GM12878 (cell line): ENCODE measurements around the gene GALNT18.

ENCODE experiments used
- POLR2A ChIP-seq: IDR thresholded peaks from 2 replicates; pipeline ENCODE4 v1.6.1; 2011; ENCODE audit warnings: low read depth, mild to moderate bottlenecking, low read length
- RFX5 ChIP-seq: IDR thresholded peaks from 2 replicates; pipeline ENCODE4 v1.6.1; 2011; ENCODE audit warnings: low read depth, low read length, improper control_type of control experiment

GRCh38 chr11:11520231-11521015 lies 101.4 kb downstream of the GALNT18 start:
- TF ChIP-seq RFX5 (no peak), POLR2A (no peak)
